Pulmonary artery endothelial cell (primary cell): ENCODE results near the gene SHKBP1. TPM values are rescaled to one million over a fixed set of nuclear protein-coding genes. Genes with fewer than 3 reads are reported as not detected.
"Not testable (repeated sequence)": the region's sequence is repeated elsewhere in the genome, so short reads cannot be mapped to it uniquely, and the experiment has no call there.

ENCODE experiments used
- DNase-seq: peaks from one replicate; pipeline ENCODE4 v3.0.0-alpha.2; 2011; ENCODE audit warnings: low read depth, low spot score
- total RNA-seq: library from RNA; depleted of rRNA; stranded (reverse); fragments of >200 nt; gene quantifications from 2 replicates; pipeline ENCODE4 v1.2.3, GENCODE V29; 2014

The SHKBP1 gene
- total RNA-seq, 1 donor from 2014 or later = 29.5 TPM

DNA sequence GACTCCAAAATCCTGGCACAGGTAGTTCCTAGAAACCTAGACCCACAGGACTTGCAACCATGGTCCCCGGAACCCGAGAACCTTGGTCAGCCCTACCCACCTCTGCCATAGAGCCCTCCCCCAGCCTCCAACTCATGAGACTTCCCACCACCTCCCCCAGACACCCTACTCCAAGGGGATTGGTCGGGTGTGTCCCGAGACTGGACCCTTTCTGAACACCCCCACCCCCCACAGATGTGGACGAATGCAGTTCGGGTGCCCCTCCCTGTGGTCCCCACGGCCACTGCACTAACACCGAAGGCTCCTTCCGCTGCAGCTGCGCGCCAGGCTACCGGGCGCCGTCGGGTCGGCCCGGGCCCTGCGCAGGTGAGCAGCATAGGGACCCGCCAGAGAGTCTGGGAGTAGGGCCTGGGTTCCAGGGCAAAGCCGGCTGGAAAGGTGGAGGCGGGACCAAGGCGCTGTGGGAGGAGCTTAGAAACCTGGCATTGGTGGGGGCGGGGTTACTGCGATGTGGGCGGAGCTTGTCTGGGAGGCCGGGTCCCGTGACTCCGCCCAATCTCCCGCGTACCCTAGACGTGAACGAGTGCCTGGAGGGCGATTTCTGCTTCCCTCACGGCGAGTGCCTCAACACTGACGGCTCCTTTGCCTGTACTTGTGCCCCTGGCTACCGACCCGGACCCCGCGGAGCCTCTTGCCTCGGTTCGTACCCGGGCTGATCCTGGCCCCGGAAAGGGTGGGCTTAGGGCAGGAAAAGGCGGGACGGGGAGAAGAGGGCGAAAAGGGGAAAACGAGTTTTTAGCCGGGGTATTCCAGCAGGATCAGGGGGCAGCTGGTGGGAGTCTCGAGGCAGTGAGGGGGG is 36.4 kb downstream of the SHKBP1 start:
- no peak for DNase-seq

DNA sequence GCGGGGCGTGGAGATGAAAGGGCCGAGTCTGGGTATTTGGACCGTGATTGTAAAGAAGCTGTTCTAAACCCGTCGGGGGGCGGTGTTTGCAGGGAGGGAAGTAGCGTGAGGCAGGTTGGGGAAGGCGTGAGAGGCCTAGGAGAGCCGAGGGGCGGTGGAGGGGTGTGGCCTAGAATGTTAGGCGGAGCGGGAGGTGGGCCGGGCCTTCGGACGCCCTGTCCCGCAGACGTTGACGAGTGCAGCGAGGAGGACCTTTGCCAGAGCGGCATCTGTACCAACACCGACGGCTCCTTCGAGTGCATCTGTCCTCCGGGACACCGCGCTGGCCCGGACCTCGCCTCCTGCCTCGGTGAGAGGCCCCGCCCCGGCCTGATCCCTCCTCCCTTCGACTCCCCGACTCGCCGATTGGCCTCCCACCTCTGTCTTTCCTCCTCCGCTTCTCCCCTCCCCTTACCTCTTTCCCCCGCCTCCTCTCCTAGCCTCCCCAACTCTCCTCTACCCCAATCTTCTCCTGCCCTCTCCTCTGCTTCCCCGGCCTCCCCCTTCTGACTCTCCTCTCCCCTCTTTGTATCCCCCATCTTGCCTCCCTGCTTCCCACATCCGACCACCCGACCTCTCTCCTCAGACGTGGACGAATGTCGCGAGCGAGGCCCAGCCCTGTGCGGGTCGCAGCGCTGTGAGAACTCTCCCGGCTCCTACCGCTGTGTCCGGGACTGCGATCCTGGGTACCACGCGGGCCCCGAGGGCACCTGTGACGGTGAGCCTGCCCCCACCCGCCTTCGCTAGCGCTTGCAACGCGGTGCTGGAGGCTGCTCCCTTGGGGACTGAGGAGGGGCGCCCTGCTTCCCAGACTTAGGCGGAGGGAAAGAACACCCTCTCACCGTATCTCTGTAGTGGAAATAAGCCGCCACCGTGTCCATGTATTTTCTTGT is 37.3 kb downstream of the SHKBP1 start:
- DNase-seq = no peak

DNA sequence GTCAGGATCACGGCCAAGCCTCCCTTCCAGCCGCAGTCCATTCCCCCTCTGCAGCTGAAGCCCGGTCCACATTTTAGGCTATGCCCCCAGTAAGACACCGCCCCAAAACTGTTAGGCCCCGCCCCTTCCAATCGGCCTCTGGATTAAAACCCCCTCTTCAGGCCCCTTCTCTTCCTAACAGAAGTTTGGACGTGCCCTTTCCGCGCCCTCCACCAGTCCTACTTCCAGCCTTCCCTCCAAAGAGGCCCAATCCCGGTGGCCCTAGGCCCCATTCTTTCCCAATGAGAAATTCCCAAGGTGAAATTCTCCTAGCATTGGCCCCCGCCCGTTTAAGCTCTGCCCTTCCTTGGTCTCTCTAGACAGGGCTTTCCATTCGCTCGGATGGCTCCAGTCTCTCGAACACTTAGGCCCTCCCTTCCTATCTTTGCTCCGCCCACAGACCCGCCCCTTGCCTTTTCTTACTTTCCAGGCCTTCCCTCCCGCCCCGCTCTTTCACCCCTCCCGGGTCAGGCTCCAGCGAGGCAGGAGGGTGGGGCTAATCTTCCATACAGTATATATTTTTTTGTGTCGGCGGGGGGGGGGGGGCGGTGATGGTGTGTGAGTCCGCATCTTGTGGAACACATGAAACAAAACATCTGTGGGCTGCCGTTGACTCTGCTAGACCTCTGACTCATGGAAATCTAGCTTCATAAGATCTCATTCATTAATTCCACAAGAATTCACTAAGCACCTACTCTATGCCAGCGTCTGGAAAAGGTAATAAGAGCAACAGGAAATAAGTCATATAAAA is 38.1 kb downstream of the SHKBP1 start:
- no peak for DNase-seq

DNA sequence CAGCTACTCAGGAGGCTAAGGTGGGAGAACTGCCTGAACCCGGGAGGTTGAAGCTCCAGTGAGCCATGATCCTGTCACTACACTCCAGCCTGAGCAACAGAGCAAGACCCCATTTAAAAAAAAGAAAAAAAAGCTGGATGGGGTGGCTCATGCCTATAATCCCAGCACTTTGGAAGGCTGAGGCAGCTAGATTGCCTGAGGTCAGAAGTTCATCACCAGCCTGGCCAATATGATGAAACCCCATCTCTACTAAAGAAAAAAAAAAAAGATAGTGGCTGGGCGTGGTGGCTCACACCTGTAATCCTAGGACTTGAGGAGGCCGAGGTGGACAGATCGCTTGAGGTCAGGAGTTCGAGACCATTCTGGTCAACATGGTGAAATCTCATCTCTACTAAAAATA is 39.5 kb downstream of the SHKBP1 start:
- DNase-seq = no peak

DNA sequence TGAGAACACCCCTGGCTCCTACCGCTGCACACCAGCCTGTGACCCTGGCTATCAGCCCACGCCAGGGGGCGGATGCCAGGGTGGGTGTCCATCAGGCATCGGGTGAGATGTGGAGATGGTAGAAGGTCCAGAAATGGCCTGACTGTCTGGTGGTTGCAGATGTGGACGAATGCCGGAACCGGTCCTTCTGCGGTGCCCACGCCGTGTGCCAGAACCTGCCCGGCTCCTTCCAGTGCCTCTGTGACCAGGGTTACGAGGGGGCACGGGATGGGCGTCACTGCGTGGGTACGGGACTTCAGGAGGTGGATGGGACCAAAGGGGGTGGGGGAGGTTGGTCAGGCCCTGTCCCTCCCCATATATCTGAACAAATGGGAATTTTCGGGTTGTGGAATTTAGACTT is 40.3 kb downstream of the SHKBP1 start:
- no peak for DNase-seq

DNA sequence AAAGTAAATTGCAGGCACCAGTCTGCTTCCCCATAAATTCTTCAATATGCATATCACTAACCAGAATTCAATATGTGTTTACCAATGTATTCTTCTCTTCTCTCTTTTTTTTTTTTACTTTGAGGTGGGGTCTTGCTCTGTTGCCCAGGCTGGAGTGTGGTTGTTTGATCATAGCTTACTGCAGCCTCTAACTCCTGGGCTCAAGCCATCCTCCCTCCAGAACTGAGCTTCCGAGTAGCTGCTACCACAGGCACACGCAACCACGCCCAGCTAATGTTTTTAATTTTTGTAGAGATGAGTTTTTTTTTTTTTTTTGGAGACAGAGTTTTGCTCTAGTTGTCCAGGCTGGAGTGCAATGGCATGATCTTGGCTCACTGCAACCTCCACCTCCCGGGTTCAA is 41.3 kb downstream of the SHKBP1 start:
- no peak for DNase-seq

DNA sequence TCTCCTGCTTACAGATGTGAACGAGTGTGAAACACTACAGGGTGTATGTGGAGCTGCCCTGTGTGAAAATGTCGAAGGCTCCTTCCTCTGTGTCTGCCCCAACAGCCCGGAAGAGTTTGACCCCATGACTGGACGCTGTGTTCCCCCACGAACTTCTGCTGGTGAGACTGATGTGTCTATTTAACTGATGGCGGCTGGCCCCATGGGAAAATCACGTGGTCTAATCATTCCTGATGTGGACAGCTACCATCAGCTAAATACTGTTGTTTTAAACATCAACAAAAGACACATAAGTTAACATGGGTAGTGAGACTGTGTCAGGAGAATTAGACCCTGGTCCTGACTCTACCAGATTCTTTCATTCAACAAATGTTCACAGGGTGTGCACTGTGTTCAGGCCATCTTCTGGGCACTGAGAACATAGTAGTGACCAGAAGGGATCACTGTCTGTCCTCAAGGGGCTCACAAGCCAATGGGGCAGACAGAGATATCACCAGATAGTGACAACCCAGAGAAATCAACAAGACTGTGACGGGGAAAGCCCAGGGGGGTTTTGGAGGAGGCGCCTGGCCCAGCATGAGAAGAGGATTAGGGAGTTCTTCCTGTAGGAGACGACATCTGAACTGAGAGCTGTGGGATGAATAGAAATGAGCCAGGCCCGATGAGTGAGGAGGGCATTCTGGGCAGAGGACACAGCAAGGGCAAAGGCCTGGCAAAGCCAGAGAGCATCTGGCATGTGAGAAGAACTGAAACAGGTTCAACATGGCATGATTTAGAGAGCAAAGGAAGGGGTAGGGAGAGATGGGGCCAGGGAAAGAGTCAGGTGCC is 42.9 kb downstream of the SHKBP1 start:
- DNase-seq = no peak

DNA sequence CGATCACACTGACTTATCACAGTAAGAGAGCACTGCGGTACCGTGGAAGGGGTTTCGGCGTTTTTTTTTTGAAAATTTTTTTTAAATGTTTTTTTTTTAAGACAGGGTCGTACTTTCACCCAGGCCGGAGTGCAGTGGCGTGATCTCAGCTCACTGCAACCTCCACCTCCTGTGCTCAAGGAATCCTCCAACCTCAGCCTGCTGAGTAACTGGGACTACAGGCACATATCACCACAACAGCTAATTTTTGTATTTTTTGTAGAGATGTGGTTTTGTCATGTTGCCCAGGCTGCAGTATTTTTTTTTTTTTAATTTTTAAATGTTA is 43.5 kb downstream of the SHKBP1 start:
- DNase-seq = no peak

DNA sequence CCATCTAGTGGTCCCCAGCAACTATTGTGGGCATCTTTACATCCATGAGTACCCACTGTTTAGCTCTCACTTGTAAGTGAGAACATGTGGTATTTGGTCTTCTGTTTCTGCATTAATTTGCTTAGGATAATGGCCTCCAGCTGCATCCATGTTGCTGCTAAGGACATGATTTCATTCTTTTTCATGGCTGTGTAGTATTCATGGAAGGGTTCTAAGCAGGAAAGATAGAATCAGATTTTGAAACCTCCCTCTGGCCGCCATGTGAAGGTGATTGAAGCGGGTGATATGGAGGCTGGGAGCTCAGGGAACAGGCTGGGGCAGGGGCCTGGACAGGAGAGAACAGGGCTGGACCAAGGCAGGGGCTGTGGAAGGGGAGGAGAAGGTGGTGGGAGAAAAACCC is 44.6 kb downstream of the SHKBP1 start:
- no peak for DNase-seq

DNA sequence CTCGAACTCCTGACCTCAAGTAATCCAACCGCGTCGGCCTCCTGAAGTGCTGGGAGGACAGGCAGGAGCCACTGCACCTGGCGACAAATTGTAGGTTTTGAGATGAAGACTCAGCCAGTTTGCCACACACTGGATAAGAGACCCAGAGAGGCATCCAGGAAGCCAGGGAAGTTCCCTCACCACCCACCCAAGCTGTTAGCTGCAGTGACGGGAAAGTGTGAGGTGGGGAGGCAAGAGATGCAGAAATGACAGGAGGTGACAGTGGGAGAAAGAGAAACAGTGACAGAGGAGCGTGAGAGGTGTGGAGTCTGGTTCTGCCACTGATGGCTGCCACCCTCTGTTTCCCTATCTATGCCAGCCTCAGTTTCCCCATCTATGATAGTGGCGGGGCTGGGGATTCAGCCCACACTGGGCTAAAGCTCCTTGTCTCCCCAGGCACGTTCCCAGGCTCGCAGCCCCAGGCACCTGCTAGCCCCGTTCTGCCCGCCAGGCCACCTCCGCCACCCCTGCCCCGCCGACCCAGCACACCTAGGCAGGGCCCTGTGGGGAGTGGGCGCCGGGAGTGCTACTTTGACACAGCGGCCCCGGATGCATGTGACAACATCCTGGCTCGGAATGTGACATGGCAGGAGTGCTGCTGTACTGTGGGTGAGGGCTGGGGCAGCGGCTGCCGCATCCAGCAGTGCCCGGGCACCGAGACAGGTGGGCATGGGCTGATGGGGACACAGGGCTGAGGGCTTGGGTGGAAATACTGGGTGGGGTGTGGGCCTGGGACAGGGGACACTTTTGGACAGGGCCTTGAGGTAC is 45.5 kb downstream of the SHKBP1 start:
- no peak for DNase-seq

DNA sequence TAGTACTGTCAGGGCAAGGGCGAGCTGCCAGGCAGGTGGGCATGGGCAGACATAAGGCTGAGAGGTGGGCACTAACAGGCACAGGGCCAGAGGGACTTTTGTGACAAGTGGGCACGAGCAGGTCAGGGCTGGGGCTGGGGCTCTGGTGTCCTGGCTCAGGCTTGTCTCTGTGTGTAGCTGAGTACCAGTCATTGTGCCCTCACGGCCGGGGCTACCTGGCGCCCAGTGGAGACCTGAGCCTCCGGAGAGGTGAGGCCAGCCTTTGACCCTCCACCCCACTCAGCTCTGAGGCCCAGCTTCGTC is 46.1 kb downstream of the SHKBP1 start:
- DNase-seq = no peak

DNA sequence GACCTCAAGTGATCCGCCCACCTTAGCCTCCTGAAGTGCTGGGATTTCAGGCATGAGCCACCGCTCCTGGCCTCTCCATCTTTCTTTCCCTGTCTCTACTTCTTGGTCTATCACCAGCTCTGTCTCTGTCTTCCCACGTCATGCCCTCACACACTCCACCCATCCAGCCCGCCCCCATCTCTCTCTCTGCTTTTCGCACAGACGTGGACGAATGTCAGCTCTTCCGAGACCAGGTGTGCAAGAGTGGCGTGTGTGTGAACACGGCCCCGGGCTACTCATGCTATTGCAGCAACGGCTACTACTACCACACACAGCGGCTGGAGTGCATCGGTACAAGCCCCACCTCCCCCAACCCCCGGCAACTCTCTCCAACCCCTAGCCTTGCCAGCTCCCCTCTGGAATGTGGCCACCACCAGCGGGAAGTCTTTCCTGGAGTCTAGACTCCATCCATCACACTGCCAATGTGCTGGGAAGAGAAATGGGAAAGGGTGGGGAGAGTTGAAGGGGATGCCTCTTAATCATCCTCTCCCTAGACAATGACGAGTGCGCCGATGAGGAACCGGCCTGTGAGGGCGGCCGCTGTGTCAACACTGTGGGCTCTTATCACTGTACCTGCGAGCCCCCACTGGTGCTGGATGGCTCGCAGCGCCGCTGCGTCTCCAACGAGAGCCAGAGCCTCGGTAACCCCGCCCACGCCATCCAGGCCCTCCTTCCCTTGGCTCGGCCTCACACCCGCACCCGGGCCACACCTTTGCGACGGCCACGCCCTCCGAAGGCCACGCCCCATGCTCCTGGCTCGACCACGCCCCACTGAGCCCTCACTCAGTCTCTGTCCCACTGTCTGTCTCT is 47.0 kb downstream of the SHKBP1 start:
- DNase-seq = no peak

DNA sequence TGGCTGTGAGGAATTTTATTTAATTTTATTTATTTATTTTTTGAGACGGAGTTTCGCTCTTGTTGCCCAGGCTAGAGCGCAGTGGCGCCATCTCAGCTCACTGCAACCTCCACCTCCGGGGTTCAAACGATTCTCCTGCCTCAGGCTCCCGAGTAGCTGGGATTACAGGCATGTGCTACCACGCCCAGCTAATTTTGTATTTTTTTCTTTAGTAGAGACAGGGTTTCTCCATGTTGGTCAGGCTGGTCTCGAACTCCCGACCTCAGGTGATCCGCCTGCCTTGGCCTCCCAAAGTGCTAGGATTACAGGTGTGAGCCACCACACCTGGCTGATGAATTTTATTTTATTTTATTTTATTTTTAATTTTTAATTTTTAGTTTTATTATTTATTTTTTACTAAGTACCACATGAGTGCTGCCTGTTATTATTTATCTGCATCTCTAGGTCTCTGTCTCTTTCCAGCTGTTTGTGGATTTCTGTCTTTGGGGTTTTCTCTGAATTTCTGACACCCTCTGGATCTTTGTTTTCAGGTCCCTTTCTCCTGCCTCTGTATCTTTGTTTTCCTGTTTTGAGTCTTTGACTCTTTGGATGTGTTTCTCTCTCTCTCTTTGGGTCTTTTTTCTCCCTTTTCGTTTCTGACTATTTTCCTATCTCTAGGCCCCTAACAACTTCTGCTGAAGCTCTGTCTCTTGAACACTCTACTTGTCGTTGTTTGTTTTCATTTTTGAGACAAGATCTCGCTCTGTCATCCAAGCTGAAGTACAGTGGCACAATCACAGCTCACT is 47.9 kb downstream of the SHKBP1 start:
- DNase-seq = not testable (repeated sequence)

DNA sequence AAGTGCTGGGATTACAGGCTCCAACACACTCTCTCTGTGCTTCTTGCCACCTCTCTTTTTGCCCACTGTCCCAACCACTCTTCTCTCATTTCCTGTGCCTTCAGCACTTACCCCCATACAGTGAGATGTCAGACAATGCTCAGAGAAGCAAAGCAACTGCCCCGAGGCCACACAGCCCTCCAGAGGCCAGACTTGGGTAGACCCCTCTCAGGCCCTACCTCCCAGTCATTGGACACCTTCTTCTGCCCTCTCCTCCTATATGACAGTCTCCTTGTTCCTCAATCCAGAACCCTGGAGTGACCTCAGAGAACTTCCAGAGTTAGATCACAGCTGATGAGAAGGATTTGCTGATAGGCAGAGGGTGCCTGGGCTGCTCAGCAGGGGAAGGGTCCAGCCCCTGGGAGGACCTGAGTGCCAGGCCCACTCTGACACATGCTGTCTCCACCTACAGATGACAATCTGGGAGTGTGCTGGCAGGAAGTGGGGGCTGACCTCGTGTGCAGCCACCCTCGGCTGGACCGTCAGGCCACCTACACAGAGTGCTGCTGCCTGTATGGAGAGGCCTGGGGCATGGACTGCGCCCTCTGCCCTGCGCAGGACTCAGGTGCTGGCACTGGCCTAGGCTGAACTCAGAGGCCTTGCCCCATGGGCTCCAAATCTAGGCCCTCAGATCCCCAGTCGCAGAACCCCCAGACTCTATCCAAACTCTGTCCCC is 48.9 kb downstream of the SHKBP1 start:
- no peak for DNase-seq

DNA sequence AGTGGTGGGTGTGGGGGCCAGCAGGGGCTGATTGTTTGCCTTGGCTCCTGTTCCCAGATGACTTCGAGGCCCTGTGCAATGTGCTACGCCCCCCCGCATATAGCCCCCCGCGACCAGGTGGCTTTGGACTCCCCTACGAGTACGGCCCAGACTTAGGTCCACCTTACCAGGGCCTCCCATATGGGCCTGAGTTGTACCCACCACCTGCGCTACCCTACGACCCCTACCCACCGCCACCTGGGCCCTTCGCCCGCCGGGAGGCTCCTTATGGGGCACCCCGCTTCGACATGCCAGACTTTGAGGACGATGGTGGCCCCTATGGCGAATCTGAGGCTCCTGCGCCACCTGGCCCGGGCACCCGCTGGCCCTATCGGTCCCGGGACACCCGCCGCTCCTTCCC is 50.2 kb downstream of the SHKBP1 start:
- no peak for DNase-seq

DNA sequence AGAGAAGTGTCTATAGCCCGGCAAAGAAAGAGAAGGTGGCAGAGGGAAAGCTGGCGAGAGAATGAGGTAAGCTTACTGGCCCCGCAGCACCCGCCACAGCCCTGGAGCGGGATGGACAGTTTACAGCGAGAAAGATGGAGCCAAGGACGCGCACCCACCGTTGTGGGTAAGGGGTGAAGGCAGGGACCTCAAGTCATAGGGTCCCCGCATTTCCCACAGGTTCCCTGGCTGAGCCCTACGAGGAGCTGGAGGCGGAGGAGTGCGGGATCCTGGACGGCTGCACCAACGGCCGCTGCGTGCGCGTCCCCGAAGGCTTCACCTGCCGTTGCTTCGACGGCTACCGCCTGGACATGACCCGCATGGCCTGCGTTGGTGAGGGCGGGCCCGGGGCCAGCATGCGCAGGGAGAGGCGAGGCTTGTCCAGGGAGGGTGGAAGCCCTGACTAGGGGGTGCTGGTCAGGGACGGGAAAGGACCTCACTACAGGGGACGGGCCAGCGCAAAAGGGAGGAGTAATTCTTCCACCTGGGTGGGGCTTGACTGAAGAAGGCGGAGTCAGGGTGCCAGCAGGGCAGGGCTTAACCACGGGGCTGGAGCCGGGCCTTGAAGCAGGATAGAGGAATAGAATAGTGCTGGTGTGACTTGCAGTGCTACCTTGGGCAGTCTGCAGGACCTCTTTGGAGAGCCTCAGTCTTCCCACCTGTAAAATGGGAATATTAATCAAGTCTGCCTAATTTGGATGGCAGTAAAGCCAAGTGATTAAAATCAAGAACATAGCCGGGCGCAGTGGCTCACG is 51.0 kb downstream of the SHKBP1 start:
- DNase-seq = no peak

DNA sequence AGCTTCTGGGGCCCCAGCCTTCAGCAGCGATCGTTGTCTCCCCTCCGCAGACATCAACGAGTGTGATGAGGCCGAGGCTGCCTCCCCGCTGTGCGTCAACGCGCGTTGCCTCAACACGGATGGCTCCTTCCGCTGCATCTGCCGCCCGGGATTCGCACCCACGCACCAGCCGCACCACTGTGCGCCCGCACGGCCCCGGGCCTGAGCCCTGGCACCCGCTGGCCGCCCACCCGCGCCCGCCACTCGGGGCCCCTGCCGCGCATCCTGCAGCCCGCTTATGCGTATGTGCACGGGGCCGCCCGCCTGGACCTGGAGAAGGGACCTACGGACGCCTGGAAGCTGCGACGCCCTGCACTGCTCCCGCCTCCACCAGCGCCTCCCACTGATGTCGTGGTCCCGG is 52.7 kb downstream of the SHKBP1 start:
- no peak for DNase-seq
